GM12864 (cell line): ENCODE results near the gene LSM11.
A peak's percentile ranks its signal among the peaks of the same experiment; 100 is the strongest.

Source experiments
- DNase-seq: peaks from one replicate; pipeline ENCODE4 v3.0.0-alpha.2; 2011; ENCODE audit warnings: low read depth
- H3K4me3 ChIP-seq: 2 replicates; pipeline ENCODE4 v1.5.1; 2011; ENCODE audit warnings: mild to moderate bottlenecking, low read depth, low read length, control low read depth
- TF ChIP-seq, protein P1 (sequence below): IDR thresholded peaks from 2 replicates; pipeline ENCODE4 v1.5.1; 2011; ENCODE audit warnings: low read depth, mild to moderate bottlenecking, moderate library complexity, low read length, control low read depth, inconsistent platforms; ENCODE audit errors: missing control alignments

Gene LSM11

DNA sequence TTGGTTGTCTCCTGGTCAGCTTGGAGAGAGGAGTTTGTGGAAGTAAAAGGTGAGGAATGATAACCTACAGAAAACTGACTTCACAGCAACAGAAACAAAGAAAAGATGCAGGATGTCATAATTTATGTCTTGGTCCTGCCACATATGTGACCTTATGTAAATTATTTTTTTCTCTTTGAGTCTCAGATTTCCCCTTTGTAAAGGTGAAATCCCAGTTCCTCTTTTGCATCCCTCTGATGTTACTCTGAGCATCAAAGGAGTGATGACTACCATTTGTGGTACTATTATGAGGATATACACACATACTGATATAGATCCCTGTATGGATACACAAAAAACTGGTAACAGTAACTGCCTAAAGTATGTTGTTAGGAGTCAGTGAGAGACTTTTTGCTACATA is 13.7 kb upstream of the LSM11 start:
- TF ChIP-seq, protein P1, sequence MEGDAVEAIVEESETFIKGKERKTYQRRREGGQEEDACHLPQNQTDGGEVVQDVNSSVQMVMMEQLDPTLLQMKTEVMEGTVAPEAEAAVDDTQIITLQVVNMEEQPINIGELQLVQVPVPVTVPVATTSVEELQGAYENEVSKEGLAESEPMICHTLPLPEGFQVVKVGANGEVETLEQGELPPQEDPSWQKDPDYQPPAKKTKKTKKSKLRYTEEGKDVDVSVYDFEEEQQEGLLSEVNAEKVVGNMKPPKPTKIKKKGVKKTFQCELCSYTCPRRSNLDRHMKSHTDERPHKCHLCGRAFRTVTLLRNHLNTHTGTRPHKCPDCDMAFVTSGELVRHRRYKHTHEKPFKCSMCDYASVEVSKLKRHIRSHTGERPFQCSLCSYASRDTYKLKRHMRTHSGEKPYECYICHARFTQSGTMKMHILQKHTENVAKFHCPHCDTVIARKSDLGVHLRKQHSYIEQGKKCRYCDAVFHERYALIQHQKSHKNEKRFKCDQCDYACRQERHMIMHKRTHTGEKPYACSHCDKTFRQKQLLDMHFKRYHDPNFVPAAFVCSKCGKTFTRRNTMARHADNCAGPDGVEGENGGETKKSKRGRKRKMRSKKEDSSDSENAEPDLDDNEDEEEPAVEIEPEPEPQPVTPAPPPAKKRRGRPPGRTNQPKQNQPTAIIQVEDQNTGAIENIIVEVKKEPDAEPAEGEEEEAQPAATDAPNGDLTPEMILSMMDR = no peak
- no peak overlapping the region; the same call in 1 of the 2 replicates for H3K4me3 ChIP-seq

GRCh38 chr5:157730900-157731271 is 12.6 kb upstream of the LSM11 start:
- H3K4me3 ChIP-seq = peak overlapping the region; percentile 83
- TF ChIP-seq, protein P1 = no peak
- no peak for DNase-seq

More for the DNA sequence above, 13.7 kb upstream of the LSM11 start:
- DNase-seq = peak; percentile 77

- H3K4me3 ChIP-seq = peak within 1 kb of the TSS; percentile 83
- TF ChIP-seq, protein P1 = no peak
- DNase-seq = peak; percentile 94
These were observed 12.0 kb upstream of the LSM11 start, which contains the start of gene THG1L for GRCh38 chr5:157731272-157732129. Gene THG1L (plus strand): TSS chr5:157731420. CDS start chr5:157731441, 21 bp downstream.

GRCh38 chr5:157732130-157732514 is 11.4 kb upstream of the LSM11 start:
- peak overlapping the region; percentile 83; the same call in 1 of the 2 replicates for H3K4me3 ChIP-seq
- TF ChIP-seq, protein P1 = no peak
- DNase-seq = no peak

- H3K4me3 ChIP-seq = no peak overlapping the region
- no peak for DNase-seq
- TF ChIP-seq, protein P1 = no peak
These were observed 10.8 kb upstream of the LSM11 start for GRCh38 chr5:157732596-157733262.

GRCh38 chr5:157734436-157734835 is 9.1 kb upstream of the LSM11 start:
- no peak for DNase-seq
- no peak overlapping the region for H3K4me3 ChIP-seq
- TF ChIP-seq, protein P1 = no peak
